ENCODE data around the gene WDR62.

Gene WDR62

DNA sequence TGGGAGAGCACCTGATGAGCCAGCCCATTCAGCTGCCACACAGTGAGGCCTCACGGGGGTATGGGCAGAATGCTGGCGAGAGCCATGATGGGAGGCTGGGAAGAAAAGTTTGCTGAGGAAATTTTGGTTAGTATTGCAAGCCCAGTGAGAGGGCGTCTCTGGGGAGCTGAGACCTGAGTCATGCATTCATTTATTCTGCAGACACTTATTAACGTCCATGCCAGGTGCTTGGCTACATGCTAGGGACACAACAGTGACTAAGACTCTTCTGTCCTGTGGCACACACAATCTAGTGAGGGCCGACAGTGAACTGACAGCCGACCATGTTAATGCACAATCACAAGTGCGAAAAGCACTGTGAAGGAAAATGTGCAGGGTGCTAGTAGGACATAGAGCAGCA, 27.2 kb downstream of the WDR62 start:
- DNase-seq (ENCODE audit: low read depth): no peak

DNA sequence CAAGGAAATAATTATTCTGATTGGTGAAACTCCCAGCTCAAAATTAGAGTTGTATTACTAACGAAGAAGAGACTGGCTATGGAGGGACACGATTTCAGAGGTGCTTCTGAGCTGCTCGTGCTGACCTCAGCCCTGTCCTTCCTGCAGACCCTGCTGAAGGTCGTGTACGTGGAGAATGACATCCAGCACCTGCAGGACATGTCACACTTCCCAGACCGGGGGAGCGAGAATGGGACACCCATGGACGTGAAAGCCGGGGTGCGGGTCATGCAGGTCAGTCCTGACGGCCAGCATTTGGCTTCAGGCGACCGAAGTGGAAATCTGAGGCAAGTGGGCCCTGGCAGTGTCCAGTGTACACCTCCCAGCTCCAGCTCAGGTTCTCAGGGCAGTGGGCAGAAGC, 28.2 kb downstream of the WDR62 start:
- no peak for DNase-seq (ENCODE audit: low read depth)

DNA sequence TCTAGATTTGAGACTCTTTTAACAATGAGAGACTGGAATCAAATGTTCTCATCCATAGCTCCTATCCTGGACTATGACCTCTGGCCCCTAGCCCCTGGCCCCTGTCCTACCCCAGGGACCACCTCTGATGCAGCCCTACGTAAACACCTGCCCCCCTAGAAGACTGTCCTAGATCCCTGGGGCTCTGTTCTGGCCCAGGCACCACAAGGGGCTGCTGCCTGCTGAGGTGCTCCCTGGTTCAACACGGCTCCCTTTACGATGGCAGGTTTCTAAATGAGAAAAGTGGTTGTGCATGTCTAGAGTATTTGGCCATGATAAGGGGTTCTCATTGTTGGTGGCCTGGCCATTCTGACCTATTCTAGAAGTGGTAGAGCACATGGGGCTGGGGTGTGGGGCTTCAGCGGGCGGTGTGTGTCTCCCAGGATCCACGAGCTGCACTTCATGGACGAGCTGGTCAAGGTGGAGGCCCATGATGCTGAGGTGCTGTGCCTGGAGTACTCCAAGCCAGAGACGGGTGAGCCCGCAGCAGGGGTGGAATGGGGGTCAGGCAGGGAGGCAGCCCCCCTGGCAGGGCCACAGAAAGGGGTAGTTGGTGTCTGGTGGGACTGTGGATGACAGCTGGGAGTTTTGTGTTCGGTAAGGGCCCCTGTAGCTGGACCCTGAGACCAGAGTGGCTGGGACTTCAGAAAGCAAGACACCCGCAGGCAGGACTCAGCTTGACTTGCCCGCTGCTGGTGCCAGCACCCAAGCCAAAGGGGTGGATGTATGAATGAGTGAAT, 29.7 kb downstream of the WDR62 start:
- no peak for DNase-seq (ENCODE audit: low read depth)

DNA sequence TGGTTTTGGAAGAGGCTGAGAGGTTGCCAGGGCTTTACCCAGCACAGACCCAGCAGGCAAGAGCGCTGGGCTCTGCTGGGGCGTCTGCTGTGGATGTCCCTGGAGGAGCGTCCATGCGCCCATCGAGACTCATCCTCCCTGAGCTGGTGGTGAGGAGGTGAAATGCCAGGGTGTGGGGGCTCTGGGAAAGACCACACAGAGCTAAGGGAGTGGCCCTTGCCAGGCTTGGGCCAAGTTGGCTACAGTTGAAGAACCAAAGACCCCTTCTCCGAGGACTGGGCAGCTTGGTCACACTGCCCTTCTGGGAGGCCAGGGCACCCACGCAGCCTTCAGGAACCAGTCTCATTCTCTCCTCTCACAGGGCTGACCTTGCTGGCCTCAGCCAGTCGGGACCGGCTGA, 31.6 kb downstream of the WDR62 start:
- DNase-seq (ENCODE audit: low read depth): no peak

DNA sequence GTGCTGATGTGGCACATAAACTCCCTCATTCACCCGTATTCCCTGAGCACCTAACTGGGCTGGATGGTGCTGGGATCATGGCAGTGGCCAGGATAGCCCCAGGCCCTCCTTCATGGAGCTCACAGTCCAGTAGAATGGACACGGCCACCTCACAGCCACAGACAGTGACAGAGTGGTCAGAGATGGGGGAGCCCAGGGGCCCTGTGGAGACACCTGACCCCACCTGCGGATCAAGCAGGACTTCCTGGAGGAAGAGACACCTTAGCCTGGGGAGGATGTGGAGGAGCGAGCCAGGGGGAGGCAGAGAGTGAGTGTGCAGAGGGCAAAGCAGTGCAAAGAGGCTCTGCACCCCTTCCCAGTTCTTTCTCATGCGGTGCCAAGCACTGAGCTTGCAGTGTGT, 35.1 kb downstream of the WDR62 start:
- no peak for DNase-seq (ENCODE audit: low read depth)

DNA sequence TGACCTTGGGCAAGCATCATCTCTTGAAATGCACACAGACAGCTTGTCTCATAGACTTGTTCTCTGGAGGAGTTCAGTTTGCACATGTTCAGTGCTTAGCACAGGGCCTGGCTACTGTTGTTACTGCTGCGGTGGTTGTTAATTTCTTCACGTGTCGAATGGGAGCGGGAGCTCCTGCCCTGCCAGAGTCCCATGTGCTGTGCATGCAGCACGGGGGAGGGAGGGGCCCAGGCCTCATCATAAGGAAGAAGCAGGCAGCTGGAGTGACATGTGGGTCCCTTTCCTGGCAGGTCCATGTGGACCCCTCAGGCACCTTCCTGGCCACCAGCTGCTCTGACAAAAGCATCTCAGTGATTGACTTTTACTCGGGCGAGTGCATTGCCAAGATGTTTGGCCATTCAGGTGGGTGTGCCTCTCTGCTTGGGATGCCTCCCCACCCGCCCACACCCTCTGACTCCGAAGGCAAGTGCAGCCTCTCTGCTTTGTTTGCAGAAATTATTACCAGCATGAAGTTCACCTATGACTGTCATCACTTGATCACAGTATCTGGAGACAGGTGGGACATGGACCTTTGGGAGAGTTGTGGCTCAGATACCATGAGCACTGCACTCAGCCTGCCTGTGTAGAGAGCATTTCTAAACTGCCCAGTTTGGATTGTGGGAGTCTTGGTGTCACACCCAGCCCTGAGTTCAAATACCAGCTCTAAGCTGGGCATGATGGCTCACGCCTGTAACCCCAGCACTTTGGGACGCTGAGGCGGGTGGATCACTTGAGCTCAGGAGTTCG, 36.4 kb downstream of the WDR62 start:
- DNase-seq (ENCODE audit: low read depth): no peak

DNA sequence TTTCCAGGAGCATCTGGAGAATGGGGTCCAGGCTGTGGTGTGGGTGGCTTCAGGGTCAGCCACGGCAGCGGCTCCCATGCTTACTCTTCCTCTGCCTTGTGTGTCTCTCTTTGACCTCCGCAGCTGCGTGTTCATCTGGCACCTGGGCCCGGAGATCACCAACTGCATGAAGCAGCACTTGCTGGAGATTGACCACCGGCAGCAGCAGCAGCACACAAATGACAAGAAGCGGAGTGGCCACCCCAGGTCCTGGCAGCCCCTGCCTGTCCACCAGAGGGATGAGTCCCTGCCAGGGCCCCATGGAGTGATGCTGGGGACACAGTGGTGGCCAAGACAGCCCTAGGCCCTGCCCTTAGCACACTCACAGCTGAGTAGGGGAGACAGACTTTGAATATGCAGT, 37.9 kb downstream of the WDR62 start:
- DNase-seq (ENCODE audit: low read depth): no peak

DNA sequence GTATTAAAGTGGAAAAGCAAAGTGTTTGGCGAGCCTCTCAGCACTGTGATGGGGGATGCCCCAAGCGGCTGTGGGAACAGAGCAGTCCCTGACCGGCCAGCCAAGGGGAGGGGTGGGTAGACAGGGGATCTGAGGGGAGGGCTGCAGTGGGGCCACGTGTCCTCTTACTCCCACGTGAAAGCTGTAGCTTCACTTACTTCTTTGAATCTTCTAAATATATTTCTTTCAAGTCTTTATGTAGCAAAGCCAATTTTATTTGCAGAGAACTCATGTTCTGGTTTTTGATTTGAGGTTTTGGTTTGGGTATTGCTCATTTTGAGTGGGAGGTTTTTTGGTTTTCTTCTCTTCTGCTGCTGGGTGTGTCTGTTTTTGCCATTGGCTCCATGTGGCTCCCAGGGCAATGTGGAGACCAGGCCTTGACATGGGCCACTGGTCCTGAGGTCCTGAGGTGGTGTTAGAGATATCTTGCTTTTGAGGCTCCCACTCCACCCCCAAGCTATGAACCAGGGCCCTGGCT, 38.5 kb downstream of the WDR62 start:
- no peak for DNase-seq (ENCODE audit: low read depth)

DNA sequence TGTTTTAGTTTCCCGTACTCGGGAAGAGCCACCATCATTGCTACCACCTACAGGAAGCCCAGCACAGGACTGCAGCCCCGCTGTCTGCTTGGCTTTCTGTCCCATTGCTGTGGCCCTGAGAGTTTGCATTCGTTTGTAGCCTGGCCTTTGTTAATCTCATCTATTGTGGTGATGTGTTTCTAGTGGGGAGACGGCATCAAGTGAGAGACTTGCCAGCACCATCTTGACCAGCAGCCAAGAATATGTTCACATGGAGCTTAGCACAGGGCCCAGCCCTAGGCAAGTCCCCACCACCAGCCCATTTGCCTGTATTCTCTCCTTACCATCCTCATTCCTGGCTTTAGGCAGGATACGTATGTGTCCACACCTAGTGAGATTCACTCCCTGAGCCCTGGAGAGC, 39.0 kb downstream of the WDR62 start:
- no peak for DNase-seq (ENCODE audit: low read depth)

DNA sequence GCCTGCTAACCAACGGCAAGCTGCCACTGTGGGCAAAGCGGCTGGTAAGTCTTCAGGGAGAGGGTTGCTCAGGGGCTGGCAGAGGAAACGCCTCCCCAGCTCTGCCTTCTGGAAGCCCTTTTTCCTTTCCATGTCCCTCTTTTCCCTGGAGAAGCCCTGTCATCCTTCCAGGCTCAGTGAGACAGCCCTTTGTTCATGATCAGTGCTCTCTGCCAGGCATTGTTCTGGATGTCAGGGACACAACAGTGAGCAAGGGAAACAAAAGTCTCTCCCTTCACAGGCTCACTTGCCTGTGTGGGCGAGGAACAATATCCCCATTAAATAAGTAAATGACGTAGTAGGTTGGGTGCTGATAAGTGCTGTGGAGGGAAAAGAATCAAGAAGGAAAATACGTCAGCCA, 42.3 kb downstream of the WDR62 start:
- DNase-seq (ENCODE audit: low read depth): no peak

DNA sequence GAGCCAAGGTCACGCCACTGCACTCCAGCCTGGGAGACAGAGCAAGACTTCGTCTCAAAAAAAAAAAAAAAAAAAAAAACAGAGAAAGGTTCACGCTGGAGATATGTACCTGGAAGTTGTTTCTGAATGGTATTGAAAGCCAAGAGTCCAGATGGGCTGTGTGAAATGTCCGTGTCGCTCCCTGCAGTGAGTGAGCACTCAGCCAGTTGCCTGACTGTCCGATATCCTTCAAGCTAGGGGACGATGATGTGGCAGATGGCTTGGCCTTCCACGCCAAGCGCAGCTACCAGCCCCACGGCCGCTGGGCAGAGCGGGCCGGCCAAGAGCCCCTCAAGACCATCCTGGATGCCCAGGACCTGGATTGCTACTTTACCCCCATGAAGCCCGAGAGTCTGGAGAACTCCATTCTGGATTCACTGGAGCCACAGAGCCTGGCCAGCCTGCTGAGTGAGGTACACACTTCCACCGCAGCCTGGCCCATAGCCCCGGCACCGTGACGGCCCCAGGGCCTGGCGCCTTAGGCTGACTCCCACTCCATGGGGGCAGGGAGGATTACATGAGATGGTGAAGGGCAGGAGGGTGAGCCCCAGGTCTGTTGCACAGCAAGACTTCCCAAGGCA, 44.6 kb downstream of the WDR62 start:
- no peak for DNase-seq (ENCODE audit: low read depth)

DNA sequence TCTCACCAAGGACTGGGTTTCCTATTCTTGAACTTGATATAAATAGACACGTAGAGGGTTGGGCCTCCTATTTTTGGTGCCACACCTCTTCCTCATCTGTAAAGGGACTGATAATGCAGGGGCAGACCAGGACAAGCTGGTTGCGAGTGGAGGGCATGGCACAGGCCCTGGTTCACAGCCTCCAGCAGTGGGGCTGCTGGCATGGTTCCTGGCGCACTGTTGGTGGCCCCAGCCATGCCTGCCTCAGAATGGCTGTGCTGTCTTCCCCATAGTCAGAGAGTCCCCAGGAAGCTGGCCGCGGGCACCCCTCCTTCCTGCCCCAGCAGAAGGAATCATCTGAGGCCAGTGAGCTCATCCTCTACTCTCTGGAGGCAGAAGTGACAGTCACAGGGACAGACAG, 45.8 kb downstream of the WDR62 start:
- DNase-seq (ENCODE audit: low read depth): no peak

DNA sequence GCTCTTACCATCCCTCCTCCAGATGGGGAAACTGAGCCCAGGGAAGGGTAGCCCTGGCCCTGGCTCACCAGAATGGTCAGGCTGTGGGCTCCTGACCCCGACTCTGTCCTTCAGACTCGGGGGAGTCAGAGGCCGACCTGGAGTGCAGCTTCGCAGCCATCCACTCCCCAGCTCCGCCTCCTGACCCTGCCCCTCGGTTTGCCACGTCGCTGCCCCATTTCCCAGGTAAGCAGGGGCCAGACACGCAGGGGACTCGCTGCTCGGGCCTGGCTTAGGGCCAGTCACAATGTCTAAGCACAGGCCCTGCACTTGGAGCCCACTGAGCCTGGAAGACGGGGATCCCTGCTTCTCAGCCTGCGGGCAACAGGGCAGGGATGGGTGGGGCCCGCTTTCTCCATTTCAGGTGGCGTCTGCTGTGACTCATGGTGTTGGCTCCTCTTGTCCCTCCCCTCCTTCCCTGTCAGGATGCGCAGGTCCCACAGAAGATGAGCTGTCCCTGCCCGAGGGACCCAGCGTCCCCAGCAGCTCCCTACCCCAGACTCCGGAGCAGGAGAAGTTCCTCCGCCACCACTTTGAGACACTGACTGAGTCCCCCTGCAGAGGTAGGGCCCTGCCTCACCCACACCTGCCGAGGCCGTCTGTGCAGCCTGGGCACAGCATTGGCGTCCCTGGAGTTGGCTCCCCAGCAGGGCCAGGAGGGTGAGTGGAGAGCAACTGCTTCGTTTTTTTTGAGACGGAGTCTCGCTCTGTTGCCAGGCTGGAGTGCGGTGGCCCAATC, 47.0 kb downstream of the WDR62 start:
- DNase-seq (ENCODE audit: low read depth): no peak

DNA sequence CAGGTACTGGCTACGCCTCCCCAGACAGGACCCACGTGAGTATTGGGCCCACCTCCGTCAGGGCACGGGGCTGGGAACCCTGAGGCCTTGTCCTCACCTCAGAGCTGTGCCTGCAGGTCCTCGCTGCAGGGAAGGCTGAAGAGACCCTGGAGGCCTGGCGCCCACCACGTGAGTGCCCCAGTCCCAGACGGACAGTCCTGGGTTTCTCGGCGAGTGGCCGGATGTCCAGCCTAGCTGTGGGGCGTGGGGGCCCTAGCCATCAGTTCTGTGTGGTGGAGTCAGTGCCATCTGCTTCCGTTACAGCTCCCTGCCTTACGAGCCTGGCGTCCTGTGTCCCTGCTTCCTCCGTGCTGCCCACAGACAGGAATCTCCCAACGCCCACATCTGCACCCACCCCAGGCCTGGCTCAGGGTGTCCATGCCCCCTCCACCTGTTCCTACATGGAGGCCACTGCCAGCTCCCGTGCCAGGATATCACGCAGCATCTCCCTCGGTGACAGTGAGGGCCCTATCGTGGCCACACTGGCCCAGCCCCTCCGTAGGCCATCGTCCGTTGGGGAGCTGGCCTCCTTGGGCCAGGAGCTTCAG, 48.4 kb downstream of the WDR62 start:
- DNase-seq (ENCODE audit: low read depth): no peak

DNA sequence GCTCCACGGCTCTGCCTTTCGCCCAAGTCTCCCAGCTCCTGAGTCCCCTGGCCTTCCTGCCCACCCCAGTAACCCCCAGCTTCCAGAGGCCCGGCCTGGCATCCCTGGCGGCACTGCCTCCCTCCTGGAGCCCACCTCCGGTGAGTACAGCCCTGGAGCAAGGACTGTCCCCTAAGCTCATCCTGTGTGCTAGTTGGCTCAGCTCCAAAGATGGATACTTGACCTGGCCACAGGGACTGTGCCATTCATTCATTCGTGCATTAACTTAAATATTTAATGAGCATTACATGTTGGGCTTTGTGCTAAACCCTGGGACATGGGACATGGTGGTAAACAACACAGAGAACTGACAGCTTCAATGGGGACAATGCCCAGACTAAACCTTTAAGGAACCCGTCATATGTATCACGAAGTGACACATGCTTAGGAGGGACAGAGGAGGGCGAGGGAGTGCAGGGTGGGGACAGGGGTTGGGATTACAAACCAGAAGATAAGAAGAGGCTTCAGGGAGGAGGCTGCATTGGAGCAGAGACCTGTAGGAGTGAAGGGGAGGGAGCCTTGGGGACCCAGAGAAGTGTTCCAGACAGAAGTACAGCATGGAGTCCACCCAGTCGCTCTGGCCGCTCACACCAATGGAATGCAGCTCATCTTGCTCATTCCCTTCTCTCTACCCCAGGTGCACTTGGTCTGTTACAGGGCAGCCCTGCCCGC, 49.3 kb downstream of the WDR62 start:
- DNase-seq (ENCODE audit: low read depth): no peak

DNA sequence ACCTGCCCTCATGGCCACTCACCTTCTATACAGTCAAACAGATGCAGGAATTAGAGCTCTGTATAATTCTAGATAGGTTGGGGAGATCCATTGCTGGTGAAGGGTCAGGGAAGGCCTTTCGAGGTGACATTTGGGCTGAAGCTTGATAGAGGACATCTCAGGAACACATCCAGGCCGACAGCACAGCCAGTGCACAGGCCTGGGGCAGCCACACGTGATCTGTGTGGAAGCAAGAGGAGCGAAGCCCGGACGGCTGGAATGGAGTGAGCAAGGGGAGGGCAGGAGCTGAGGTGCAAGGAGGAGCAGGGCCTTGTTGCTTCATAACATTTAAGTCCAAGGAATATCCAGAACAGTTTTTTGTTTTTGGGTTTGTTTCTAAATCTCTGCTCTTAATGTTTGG, 51.7 kb downstream of the WDR62 start:
- DNase-seq (ENCODE audit: low read depth): no peak

DNA sequence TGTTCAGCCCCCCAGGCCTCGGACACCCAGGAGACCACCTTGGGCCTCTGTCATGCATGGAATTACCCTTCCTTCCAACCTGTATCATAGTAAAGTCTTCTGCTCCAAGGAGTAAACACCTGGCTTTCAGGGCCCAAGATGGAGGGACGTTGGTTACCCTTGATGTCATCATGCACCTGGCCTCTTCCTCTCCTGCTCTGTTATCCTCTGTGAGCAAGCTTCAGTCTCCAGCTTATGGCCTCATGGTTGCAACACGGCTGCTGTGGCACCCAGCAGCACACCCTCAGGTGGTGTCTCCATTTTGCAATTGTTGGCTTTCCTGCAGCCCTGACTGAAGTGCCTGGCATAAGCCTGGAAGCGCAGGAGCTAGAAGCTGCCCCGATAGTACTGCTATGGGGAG, 52.3 kb downstream of the WDR62 start:
- no peak for DNase-seq (ENCODE audit: low read depth)

DNA sequence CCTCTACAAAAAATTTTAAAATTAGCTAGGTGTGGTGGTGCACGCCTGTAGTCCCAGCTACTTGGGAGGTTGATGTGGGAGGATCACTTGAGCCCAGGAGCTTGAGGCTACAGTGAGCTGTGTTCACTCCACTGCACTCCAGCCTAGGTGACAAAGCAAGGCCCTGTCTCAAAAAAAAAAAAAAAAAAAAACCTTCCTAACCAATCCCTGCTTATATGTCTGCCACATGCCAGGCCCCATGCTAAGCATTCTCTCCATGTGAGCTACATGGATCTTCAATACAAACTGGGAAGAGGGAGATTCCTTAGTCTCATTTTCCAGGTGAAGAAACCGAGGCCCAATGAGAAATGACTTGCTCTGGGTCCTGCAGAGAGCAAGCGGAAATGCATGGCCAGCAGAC, 54.0 kb downstream of the WDR62 start:
- no peak for DNase-seq (ENCODE audit: low read depth)

DNA sequence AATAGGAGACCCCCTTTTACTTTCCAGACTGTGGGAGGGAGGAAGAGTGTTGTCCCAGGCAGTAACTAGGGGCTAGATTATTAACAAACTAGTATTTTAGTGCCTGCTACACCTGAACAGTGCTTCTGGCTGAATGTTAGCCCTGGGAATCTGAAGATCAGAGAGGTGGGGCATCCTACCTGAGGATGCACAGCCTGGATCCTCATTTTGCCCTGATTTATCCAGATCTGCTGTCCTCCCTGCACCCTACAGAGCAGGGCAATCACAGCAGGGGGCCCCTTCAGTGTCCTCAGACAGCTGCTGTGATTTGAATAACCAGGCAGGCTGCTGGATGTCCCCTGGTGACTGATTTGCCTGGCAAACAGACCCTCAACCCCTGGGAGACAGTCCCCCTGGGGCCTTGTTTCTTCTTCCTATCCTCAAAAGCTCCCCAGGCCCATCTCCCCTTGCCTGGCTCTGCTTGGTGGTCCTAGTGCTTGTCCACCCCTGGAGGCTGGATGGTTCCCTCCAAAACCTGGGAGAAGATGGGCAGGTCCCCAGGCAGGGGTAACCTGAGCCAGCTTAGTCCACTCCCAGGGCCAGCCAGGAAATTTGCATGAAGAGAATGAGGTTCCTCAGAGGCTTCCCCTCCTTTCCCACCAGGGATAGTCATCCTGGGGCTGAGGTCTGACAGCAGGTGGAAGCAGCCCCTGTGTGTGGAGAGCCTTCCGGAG, 55.9 kb downstream of the WDR62 start, which contains the start of gene OVOL3:
Gene OVOL3 (plus strand): TSS at position 657 of the 713 bp plus-strand sequence. CDS start 60 bp downstream, outside the sequence.
- no peak for DNase-seq (ENCODE audit: low read depth)

DNA sequence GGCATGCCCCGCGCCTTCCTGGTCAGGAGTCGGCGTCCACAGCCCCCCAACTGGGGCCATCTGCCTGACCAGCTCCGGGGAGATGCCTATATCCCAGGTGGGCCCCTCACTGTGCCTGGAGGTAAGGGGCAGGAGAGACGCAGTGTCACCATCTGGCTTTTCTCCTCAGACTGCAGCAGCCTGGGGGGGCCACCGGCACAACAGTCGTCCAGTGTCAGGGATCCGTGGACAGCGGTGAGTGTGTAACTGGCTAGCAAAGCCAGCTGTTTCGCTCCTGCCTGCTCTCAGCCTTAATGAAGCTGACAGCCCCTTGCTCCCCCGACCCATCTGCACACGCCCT, 56.5 kb downstream of the WDR62 start:
- no peak for DNase-seq (ENCODE audit: low read depth)

DNA sequence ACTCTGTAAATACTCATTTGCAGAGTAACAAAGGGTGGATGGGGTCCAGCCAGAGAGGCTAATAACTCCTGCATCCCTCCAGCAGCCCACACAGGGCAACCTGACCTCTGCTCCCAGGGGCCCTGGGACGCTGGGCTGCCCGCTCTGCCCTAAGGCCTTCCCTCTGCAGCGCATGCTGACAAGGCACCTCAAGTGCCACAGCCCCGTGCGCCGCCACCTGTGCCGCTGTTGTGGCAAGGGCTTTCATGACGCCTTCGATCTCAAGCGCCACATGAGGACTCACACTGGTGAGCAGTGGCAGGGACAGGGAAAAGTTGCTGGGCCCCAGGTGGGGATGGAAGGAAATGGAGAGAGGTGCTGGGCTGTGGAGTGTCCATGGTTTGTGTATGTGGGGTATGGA, 58.0 kb downstream of the WDR62 start:
- DNase-seq (ENCODE audit: low read depth): no peak

Data from stimulated activated CD8-positive, alpha-beta memory T cell treated with anti-CD3 and anti-CD28 coated beads, Interleukin-7, amount 100 ng/mL, for 24 hours (primary cell).